Myocyte (in vitro differentiated cells): ENCODE data around the gene ANGPTL8. TPM values are rescaled to one million over a fixed set of nuclear protein-coding genes. Genes with fewer than 3 reads are reported as not detected.

Experiments
- DNase-seq: peaks from one replicate; pipeline ENCODE4 v3.0.0-alpha.2; 2012; ENCODE audit warnings: low read depth
- total RNA-seq: library from RNA; depleted of rRNA; stranded (reverse); fragments of >200 nt; gene quantifications from 2 replicates; pipeline ENCODE4 v1.2.3, GENCODE V29; 2014

Gene ANGPTL8
- total RNA-seq, 1 donor from 2014 or later = not detected

- DNase-seq = no peak
Observed at GRCh38 chr19:11288349-11288748, 48.9 kb downstream of the ANGPTL8 start.

- no peak for DNase-seq
Observed at GRCh38 chr19:11290256-11290655, 50.8 kb downstream of the ANGPTL8 start.

DNA sequence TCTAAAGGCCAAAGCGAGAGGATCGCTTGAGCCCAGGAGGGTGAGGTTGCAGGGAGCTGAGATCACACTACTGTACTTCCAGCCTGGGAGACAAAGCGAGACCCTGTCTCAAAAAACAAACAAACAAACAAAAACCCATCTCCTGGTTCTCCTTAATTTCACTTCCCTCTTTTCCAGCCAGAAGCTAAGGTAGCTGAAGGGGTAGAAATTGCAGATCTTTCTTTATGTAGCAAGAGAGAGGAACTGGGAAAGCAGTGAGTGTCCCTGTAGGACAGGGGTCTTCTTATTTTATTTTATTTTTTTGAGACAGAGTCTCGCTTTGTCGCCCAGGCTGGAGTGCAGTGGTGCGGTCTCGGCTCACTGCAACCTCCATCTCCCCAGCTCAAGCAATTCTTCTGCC, 52.0 kb downstream of the ANGPTL8 start:
- no peak for DNase-seq

Other genes starting within 250 kb of the ANGPTL8 start
- gene LDLR, start 150.2 kb upstream of the ANGPTL8 start, total RNA-seq = 80.0 and 152 TPM in 2 replicates
- 2.4 and 2.5 TPM in 2 replicates for gene SPC24, start 83.8 kb upstream of the ANGPTL8 start, total RNA-seq
- 317 and 438 TPM in 2 replicates for gene KANK2, start 42.1 kb upstream of the ANGPTL8 start, total RNA-seq
- 10.1 and 12.7 TPM in 2 replicates for gene DOCK6, start 22.9 kb downstream of the ANGPTL8 start, total RNA-seq
- not detected in 2 replicates for gene TSPAN16, start 56.5 kb downstream of the ANGPTL8 start, total RNA-seq
- 0.32 and 0.47 TPM in 2 replicates for gene RAB3D, start 100.0 kb downstream of the ANGPTL8 start, total RNA-seq
- 256 and 374 TPM in 2 replicates for gene TMEM205, start 106.6 kb downstream of the ANGPTL8 start, total RNA-seq
- gene CCDC159, start 106.9 kb downstream of the ANGPTL8 start, total RNA-seq = 3.5 and 4.4 TPM in 2 replicates
- 21.5 and 35.3 TPM in 2 replicates for gene PLPPR2, start 115.8 kb downstream of the ANGPTL8 start, total RNA-seq
- 0.86 and 1.7 TPM in 2 replicates for gene SWSAP1, start 135.0 kb downstream of the ANGPTL8 start, total RNA-seq
- gene EPOR, start 144.7 kb downstream of the ANGPTL8 start, total RNA-seq = 3.4 and 3.8 TPM in 2 replicates
- gene RGL3, start 179.7 kb downstream of the ANGPTL8 start, total RNA-seq = 0.72 and 2.3 TPM in 2 replicates
- gene ODAD3, start 195.5 kb downstream of the ANGPTL8 start, total RNA-seq = 0.10 and 0.32 TPM in 2 replicates
- gene PRKCSH, start 196.0 kb downstream of the ANGPTL8 start, total RNA-seq = 93.8 and 118 TPM in 2 replicates
- gene ELAVL3, start 241.4 kb downstream of the ANGPTL8 start, total RNA-seq = not detected in 2 replicates